CMK (cell line): Measurements from ENCODE around the gene HIVEP3.
A peak's percentile ranks its signal among the peaks of the same experiment; 100 is the strongest.

Source experiments
- DNase-seq: peaks from one replicate; pipeline ENCODE4 v3.0.0-alpha.2; 2010; ENCODE audit warnings: low read depth

The HIVEP3 gene

DNA sequence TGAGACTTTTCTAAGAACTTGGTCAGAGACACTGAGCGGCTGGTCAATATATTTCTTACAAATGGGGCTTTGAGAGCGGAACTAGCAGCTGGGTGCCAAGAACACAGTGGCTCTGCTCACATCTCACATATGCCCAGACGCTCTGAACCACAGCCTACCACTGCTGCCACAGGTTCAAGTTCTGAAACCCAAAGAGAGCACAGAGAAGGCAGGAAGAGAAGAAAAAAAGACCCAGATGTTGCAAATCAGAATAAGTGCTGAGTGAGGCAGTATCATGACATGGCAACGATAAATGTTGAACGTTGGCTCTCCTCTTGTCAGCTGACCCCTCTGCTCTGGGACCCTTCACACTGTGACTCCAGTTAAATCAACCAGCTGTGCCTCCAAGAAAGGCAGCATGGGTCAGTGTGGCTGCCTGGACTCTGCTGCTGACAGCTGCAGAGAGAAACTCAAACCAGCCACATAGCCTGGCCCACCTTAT lies 26.4 kb downstream of the HIVEP3 start:
- no peak for DNase-seq

DNA sequence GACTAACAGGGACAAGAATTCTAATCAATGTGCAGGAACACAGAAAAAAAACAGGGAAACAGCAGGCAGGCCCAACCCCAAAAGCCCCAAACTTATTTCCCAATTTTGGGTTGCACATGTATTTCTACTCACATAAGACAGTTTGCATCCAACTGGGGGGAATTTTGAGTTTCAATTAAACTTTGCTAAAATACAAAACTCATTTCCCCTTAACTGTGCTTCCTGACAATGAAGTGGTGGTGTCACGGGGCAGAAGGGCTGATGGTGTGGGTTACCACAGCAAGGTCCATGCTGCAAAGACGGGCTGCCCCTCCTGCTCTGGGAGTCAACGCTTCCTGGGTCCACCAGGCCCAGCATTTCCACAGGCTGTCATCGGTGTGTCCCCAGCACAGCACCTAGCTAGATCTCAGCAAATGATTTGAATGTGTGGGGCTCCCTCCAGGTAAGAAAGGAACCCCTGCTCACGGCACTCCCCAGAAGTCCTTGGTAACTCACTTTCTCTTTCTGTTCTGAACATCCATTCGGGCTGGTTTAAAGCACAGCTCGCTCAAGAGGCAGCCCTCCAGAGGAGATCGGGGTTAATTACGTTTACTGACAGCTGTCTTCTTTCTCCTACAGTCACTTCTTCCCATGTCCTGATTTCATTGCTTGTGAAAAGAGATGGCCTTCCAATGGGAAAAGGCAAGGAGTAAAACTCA lies 27.4 kb downstream of the HIVEP3 start:
- no peak for DNase-seq

- no peak for DNase-seq
Observed at GRCh38 chr1:41890825-41891198, 27.9 kb downstream of the HIVEP3 start.

DNA sequence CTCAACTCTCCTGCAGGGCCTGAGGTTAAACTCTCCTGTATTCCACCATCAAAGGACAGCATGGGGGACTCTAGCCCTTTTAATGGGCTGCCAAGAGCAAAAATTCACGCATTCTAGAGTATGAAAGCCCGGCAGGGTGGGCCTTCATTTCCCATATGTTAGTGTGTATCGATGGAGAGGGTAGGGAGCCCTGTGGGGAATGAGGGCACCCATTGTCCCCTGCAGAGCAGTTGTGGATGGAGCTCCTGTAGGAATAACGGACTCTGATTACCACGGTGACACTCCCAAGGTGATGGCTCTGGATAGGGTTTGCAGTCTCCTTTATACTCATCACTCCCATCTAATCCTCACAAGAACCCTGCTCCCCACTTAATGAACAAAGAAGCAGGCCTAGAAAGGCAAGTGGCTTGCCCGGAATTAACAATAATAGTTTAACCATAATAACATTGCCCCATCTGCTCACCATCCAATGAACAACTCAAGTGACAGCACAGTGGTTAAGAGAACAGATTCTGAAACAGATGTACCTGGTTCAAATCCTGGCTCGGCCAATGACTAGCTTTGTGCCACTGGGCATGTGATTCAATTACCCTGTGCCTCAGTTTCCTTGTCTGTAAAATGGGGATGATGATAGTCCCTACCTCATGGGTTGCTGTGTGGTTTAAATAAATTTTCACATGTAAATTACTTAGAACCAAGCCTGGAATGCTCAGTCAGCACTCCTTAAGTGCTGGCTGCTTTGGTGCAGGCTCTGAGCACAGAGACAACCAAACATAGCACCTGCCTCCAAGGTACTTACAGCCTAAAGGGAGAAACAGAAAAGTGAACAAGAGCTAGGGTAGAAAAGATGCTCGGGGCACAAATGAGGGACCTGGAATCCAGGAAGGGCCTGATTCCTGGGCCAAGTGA lies 29.0 kb downstream of the HIVEP3 start:
- no peak for DNase-seq

GRCh38 chr1:41888756-41889155 lies 30.0 kb downstream of the HIVEP3 start:
- DNase-seq = no peak

DNA sequence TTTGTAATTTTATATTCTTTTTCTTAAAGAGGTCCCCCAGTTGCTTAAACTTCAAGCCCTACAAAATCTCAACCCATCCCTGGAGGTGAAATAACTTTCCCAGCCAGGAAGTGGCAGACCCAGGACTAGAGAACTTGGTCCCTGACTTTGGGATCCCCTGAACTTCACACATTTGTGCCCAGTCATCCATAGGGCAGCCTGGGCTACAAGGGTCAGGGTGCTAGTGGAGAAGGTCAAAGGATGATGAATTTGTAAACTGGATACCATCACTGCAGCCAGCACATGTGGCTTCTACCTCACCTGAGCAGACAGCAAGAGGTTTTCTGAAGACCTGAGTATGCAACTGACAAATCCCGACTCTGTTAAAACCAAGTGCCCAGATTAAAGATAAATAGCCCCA lies 31.4 kb downstream of the HIVEP3 start:
- DNase-seq = no peak

GRCh38 chr1:41884256-41885230 lies 34.2 kb downstream of the HIVEP3 start:
- no peak for DNase-seq

GRCh38 chr1:41883507-41883906 lies 35.2 kb downstream of the HIVEP3 start:
- no peak for DNase-seq

- DNase-seq = no peak
Observed at GRCh38 chr1:41882486-41882885, 36.2 kb downstream of the HIVEP3 start.

DNA sequence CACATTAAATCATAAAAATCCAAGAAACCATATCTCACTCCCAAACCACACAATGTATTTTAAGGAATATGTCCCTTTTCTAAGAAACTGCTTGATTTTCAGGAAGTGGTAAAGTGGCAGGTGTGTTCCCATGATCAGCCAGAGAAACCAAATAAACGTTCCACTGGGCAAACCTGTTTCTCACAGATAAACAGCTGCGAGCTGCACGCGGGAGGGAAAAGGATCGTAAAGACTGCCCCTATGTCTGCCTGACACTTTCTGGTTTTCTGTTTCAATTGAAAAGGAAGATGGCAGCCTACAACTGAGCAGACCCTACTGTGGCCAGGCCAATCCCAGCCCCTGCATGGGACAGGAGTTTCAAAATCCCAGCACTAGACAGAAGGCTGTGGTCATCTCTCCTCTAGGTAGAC lies 36.6 kb downstream of the HIVEP3 start:
- peak; percentile 69 for DNase-seq

DNA sequence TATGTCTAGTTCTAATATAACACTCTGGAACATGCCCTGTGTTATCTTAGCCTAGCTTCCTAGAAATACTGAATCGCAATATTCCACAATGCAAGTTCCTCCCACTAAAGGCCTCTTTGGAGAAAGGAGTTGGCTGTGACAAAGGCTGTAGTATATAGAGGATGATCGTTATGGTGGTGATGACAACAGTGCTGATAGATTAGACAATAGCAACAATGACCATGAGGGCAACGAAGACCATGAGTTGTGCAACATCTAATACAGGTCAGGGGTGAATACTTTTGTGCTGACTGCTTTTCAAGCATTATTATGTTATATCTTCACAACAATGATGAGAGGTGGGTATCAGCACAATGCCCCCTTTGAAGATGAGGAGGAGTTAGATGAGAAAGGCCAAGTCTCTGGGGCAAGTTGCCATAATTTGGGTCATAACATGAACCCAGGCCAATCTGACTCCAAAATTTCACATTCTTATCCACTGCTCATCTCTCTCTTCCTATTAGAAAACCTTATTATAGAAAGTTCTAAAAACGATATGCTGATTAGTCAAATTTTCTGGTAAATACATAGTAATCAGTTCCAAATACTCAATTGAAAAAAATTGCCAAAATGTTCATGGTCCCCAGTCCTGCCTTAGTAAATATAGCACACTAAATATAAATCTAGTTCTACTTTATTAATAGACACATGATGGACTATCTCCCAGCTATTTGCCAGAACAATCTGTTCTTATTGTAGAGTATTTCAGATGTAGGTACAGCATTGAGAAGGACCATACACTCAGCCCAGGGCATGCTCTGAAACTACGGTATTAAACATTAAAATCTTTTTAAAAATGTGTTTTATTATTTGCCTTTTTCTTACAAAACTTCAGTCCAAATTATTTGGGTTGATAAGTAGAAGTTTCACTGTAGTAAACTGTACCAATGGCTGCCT lies 37.5 kb downstream of the HIVEP3 start:
- no peak for DNase-seq

- DNase-seq = no peak
Observed at GRCh38 chr1:41880261-41880660, 38.5 kb downstream of the HIVEP3 start.

DNA sequence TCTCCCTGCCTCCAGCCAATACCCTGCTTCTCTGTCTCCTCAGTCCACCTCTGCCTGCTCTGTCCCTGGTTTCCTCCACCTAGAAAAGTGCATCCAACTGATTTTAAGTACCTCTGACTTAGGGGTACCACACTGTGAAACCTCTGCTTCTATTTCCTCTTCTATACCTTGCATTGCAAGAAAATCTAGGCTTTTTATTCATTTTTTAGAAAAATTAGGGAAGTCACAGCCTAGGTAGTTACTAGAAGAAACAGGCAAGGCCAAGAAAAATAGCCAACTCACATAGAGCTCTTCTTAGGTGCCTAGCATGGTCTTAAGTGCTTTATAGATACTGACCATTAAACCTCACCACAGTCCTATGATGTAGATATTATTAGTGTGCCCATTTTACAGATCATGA lies 39.1 kb downstream of the HIVEP3 start:
- no peak for DNase-seq

DNA sequence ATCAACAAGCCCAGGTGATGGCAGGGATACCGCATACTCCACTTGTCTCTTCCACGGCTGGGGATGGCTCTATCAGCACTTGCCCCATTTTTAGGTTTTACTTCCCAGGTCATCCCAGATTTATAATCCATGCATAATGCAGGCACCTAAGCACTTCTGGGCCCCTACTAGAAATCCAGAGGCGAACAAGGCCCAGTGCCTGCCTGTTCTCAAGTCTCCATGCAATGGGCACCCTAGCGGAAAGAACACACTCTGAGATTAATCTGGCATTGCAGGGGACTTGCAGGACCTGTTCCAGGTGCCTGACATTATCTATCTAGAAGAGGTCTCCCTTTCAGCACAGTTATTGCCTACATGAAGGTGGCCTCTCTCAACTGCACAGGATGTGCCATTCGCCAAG lies 39.8 kb downstream of the HIVEP3 start:
- no peak for DNase-seq

DNA sequence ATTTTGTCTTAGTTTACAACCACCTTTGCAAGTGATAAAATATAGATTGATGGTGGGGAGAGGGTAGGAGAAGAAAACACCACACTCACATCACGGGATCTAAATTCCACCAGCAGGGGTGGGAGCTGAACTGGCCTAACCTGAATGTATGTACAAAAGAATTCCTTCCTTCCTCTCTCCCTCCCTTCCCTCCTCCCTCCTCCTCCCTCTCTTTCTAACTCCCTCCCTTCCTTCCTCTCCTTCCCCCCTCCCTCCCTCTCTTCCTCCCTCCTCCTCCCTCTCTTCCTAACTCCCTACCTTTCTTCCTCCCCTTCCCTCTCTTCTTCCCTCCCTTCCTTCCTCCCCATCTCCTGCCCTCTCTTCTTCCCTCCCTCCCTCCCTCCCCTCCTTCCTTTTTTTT lies 40.2 kb downstream of the HIVEP3 start:
- no peak for DNase-seq

GRCh38 chr1:41876576-41877445 lies 41.9 kb downstream of the HIVEP3 start:
- no peak for DNase-seq

- no peak for DNase-seq
Observed at GRCh38 chr1:41875487-41875886, 43.2 kb downstream of the HIVEP3 start.

- no peak for DNase-seq
Observed at GRCh38 chr1:41874903-41875411, 43.8 kb downstream of the HIVEP3 start.

DNA sequence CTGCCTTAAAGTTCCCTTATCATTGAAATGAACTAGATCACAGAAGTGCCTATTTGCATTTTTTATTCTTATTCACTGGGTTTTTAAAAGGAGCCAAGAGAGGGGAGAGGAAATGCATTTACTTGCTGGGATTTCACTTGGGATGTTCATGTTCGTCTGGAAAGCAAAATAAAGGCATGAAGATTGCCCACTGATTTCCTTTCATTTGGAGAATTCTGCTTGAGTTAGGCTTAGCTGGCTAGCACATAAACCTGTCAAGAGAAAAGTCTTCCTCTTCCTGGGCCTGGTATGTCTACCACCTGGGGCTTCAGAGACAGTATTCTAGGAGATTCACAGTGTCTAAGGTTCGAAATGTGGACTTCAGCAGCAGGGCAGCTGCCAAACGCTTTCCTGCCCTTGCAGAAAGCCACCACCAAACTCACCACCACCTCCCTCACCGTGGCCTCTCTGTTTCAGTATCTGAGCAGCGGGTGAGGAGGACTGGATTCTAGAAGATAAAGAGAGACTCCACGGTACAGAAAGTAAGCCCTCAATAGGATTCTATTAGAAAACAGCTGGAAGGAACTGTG lies 44.5 kb downstream of the HIVEP3 start:
- DNase-seq = no peak
